HG03108 (cell line): ENCODE measurements around the gene CLDN16.

Experiments used
- ATAC-seq: cut with Tn5 transposase; IDR thresholded peaks from one replicate; pipeline ENCODE4 v1.9.1; 2021; ENCODE audit warnings: moderate library complexity; ENCODE audit not compliant: unreplicated experiment

The CLDN16 gene

GRCh38 chr3:190378240-190378891 lies 9.6 kb upstream of the CLDN16 start:
- no peak for ATAC-seq

DNA sequence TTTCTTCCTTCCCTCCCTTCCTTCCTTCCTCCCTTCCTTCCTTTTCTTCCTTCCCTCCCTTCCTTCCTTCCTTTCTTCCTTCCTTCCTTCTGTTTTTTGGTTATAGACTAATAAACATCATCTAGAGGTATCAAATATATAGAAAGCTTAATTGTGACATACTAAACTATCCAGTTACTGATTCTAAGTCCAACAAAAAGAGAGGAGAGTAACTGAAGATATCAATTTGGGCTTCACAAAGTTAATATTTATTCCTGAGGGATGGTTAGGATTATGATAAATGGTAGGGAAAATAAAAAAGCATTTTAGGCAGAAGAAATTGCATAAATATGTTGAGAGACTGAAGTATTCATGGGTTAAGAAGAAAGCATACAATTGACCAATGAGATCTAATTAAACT lies 7.8 kb upstream of the CLDN16 start:
- no peak for ATAC-seq

DNA sequence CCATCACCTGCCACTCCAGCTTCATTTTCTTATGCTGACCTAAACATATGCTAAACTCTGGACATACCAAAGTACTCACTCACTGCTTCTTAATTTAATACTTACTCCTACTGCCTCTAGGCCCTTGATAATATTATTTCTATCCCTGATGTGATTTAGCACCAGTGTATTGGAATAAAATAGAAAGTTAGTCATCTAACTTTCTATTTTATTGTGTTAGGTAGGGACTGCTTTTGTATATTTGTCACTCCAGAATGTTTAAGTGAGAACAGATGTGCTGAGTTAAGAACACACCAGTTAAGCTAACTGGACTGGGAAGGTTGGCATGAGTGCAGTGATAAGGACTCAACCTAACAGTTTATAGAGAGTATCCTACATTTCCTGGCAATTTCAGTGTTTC lies 6.5 kb upstream of the CLDN16 start:
- no peak for ATAC-seq

DNA sequence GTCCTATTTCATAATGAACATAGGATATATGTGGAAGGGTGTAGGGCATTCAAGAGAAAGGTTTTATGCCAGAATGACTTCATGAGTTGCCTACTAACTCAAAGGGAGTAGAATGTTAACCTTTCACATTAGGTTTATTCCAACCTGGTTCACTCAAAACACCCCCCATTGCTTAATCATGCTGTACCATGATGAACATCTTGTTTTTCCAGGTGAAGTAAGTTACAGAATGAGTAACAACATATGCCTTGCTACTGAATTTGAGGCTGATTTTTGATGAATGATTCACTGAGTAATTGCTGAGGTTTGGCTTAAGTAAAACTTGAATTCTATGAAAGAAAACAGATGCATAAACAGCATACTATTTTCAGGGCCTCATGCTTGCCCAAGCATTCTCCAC lies 5.9 kb upstream of the CLDN16 start:
- ATAC-seq = no peak

DNA sequence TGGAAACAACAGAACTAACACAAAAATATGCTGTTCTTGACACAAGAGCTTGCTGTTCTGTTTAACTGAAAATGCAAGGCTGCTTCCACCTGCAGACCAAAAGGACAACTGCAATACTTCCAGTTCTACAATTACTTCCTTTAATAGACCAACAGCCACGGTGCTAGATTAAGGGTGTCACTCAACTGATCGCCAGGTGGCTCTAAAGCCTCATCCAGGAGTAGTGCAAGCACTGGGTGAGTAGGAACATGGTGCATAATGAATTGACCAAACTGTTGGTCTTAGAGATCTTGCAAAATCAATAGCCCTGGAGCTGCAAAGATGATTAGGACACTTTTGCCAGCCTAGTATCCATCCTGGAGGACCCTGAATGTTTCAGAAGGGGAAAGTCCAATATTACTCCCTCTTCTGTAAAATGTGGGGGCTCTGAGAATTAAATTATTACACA lies 3.6 kb upstream of the CLDN16 start:
- ATAC-seq = peak; percentile 81

- ATAC-seq = no peak
Observed at GRCh38 chr3:190385731-190386688, 2.0 kb upstream of the CLDN16 start.

DNA sequence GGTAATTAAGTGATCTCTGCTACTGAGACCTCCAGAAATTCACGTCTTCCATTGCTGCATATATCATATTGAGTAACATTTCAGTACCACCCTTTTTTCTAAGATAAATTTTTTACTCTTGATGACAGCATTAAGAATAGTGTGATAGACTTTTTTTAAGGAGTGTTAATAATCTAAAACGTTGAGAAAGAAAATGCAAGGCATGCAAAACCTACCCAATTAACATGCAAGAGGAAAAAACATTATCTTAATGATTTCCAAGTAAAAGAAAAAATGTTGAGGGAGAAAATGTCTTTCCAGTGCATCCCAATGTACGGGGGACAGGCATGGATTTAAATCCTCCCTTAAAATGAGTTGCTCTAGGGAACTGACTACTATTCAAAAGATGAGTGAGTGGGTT lies 740 bp downstream of the CLDN16 start:
- no peak for ATAC-seq

GRCh38 chr3:190396001-190396400 lies 8.0 kb downstream of the CLDN16 start:
- no peak for ATAC-seq

DNA sequence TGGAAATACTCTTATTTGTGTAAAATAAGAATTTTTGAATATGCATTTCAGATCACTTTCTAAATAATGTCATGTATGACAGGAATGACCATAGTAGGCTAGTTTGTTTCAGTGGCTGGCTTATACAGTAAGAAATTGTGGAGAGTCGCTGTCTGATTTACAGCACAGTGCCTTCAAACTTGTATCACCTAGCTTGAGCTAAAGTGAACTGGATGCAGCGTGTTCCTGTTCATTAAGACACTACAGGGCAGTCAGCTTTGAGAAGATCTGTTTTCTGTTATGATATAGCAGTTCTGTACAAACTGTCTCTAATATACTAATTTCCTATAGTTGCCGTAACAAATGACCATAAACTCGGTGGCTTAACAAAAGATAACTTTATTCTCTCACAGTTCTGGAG lies 9.9 kb downstream of the CLDN16 start:
- ATAC-seq = no peak

DNA sequence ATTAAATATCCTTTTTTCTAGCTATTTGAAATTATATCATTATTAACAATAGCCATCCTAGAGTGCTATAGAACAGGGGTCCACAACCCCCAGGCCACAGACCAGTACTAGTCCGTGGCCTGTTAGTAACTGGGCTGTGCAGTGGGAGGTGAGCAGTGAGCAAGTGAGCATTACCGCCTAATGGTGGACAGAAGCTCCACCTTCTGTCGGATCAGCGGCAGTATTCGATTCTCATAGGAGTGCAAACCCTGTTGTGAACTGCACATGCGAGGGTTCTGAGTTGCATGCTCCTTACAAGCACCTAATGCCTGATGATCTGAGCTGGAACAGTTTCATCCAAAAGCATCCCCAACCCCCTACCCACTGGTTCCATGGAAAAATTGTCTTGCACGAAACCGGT lies 11.7 kb downstream of the CLDN16 start:
- no peak for ATAC-seq

- ATAC-seq = no peak
Observed at GRCh38 chr3:190401963-190402362, 14.0 kb downstream of the CLDN16 start.

DNA sequence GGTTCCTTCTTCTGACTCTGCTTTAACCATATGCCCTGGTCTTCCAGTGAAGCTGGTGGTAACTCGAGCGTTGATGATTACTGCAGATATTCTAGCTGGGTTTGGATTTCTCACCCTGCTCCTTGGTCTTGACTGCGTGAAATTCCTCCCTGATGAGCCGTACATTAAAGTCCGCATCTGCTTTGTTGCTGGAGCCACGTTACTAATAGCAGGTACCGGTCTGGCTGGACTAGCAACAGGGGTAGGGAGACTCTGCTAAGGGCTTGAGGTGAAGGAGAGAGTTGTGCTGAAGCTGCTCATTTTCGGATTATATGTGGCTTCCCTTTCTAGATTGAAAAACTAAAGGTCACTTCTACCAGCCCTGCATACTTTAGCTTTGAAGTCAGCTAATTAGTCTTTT lies 16.8 kb downstream of the CLDN16 start:
- ATAC-seq = no peak

- no peak for ATAC-seq
Observed at GRCh38 chr3:190414297-190414696, 26.3 kb downstream of the CLDN16 start.

GRCh38 chr3:190424108-190424477 lies 36.1 kb downstream of the CLDN16 start:
- no peak for ATAC-seq

DNA sequence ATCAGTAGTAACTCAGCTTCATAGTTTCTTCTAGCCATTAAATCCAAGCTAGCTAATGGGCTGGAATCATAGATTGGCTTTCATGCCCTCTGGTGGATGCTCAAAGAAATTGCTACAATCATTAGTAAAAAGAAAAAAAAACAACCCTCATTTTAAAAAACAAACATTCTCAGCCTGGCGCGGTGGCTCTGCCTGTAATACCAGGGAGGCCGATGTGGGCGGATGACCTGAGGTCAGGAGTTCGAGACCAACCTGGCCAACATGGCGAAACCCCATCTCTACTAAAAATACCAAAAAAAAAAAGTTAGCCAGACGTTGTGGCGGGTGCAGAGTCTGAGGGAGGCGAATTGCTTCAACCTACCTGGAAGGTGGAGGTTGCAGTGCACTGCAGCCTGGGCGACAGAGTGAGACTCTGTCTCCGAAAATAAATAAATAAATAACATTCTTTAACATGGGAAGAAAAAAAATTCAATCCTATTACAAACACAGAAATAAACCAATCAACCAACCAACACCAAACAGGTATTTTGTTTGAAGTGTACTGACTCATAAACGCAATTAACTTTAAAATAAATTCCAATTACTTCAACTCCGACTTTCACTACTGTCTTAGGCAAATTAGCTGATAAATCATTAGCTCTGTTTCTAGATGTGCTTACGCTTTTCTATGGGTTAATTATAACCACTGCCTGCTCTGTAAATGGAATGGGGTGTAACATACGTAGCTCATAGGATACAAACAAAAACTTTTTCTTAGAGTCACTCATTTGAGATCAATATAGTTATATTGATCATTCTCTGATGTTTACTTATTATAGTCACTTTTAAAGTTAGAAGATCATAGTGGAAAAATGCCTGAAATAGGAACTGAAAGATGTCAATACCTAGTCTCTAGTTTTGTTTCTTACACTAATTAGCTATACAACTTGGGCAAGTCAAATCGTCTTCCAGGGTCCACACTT lies 36.8 kb downstream of the CLDN16 start:
- peak; percentile 58 for ATAC-seq

DNA sequence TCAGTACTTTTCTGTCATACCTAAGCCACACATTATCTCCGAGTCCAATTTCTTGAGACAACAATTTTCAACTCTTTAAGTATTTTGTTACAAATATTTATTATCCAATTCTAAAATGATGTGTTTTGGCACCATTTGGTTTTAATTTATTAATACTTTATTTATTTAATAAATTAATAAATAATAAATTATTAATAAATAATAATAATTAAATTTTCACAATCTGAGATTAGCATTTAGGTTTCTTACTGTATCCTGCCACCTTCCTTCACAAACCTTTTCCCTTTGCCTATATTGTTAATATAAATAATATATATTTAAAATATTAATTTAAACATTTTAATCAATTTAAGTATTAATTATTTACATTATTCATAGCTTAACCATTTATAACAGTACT lies 37.9 kb downstream of the CLDN16 start:
- ATAC-seq = no peak

- no peak for ATAC-seq
Observed at GRCh38 chr3:190426806-190427507, 39.0 kb downstream of the CLDN16 start.

- ATAC-seq = no peak
Observed at GRCh38 chr3:190429681-190430080, 41.7 kb downstream of the CLDN16 start.

- ATAC-seq = no peak
Observed at GRCh38 chr3:190430906-190431305, 42.9 kb downstream of the CLDN16 start.

DNA sequence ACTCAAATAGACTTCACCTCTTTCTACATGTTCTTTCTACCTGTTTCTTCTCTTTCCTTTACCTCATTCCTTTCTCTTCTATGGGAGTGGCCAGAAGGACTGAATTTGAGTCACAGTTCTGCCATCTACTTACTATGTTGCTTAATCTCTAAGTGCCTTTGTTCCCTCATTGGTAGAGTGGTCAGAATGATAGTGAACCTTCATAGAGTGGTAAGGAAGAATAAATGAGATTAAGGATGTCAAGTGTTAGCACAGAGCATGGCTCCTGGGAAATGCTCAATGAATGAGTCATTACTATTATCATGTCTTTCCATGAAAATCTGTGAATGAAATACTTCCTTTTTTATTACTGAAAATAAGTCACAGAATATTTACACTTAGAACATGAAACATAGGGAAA lies 44.3 kb downstream of the CLDN16 start:
- no peak for ATAC-seq

DNA sequence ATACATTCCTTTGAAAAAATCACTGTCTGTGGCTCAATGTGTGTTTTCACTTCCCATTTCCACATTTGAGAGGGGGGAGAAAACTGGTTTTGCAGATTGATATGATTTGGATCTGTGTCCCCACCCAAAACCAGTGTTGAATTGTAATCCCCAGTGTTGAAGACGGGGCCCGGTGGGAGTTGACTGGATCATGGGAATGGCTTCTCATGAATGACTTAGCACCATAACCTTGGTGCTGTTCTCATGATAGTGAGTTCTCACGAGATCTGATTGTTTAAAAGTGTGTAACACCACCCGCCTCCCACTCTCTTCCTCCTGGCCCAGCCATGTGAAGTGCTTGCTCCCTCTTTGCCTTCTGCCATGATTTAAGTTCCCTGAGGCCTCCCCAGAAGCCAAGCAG lies 45.7 kb downstream of the CLDN16 start:
- ATAC-seq = no peak
